Measurements from ENCODE around the gene DPYSL5. TPM values are rescaled to one million over a fixed set of nuclear protein-coding genes. Genes with fewer than 3 reads are reported as not detected.

The DPYSL5 gene
- total and polyA plus RNA-seq, 2 donors (not counting 1 experiment from before 2014, with no cell fraction given) = not detected

- DNase-seq (ENCODE audit: low read depth in 2 of 2) = peak in 1 of 2 donors; percentile 79
- peaks cover 6% of the 10 kb centered on the region for H3K4me1 ChIP-seq (ENCODE audit: control insufficient read depth, extremely low read depth, insufficient read depth, low read length)
- H3K27me3 ChIP-seq (ENCODE audit: control insufficient read depth, insufficient read depth, low read length) = peaks cover 17% of the 10 kb centered on the region
- no peak for TF ChIP-seq CTCF (conservative IDR thresholded peaks at IDR 0.05 in 1 of 2, IDR thresholded peaks at IDR 0.05 in 1 of 2; ENCODE audit: low read depth in 1 of 2, low read length in 2 of 2)
- TF ChIP-seq EZH2 (IDR thresholded peaks at IDR 0.05; ENCODE audit: low read length, missing control alignments) = no peak
- no peak overlapping the region for H3K4me3 ChIP-seq (replicated peaks in 1 of 4; ENCODE audit: control extremely low read depth in 1 of 4, insufficient read depth in 1 of 4, low read depth in 3 of 4, low read length in 4 of 4)
- H3K36me3 ChIP-seq (ENCODE audit: control insufficient read depth, insufficient read depth, low read length) = no peaks in the 10 kb centered on the region
- H3K4me2 ChIP-seq (ENCODE audit: extremely low read depth, insufficient read depth, low read length) = no peak overlapping the region
- H3K9me3 ChIP-seq (ENCODE audit: control insufficient read depth, insufficient read depth, low read depth, low read length) = no peaks in the 10 kb centered on the region
- no peaks in the 10 kb centered on the region for H3K79me2 ChIP-seq (ENCODE audit: control insufficient read depth, insufficient read depth, low read length)
- H3K27ac ChIP-seq (ENCODE audit: insufficient read depth, low read length) = no peak overlapping the region
- H3K9ac ChIP-seq (ENCODE audit: insufficient read depth, low read length) = no peak overlapping the region
- no peaks in the 10 kb centered on the region for H4K20me1 ChIP-seq (ENCODE audit: control insufficient read depth, extremely low read depth, insufficient read depth, low read length)
- no peak overlapping the region for H2AFZ ChIP-seq (ENCODE audit: low read length)
Measured at GRCh38 chr2:26969077-26969844, 121.3 kb downstream of the DPYSL5 start.

GRCh38 chr2:26970244-26970927 is 122.5 kb downstream of the DPYSL5 start, which contains the start of gene MAPRE3:
Gene MAPRE3, plus strand, starts transcription at chr2:26970637. Its CDS starts 51,582 bp downstream, at chr2:27022219.
- Histone ChIP-seq H3K79me2 (ENCODE audit: control insufficient read depth, insufficient read depth, low read length) (no peaks in the 10 kb centered on the region), H3K9ac (ENCODE audit: insufficient read depth, low read length) (peak within 1 kb of the TSS; percentile 74), H4K20me1 (ENCODE audit: control insufficient read depth, extremely low read depth, insufficient read depth, low read length) (no peaks in the 10 kb centered on the region), H3K27ac (ENCODE audit: insufficient read depth, low read length) (peak within 1 kb of the TSS; percentile 82), H3K4me3 (replicated peaks in 1 of 4; ENCODE audit: control extremely low read depth in 1 of 4, insufficient read depth in 1 of 4, low read depth in 3 of 4, low read length in 4 of 4) (peak within 1 kb of the TSS; percentile 64 to 91 (median 85)), H3K36me3 (ENCODE audit: control insufficient read depth, insufficient read depth, low read length) (no peaks in the 10 kb centered on the region), H3K27me3 (ENCODE audit: control insufficient read depth, insufficient read depth, low read length) (peaks cover 17% of the 10 kb centered on the region), H3K4me2 (ENCODE audit: extremely low read depth, insufficient read depth, low read length) (peak within 1 kb of the TSS; percentile 99), H3K9me3 (ENCODE audit: control insufficient read depth, insufficient read depth, low read depth, low read length) (no peaks in the 10 kb centered on the region), H3K4me1 (ENCODE audit: control insufficient read depth, extremely low read depth, insufficient read depth, low read length) (peaks cover 6% of the 10 kb centered on the region), H2AFZ (ENCODE audit: low read length) (peak within 1 kb of the TSS; percentile 93)
- peak; percentile 53 to 69 for DNase-seq (ENCODE audit: low read depth in 2 of 2)
- no peak for TF ChIP-seq EZH2 (IDR thresholded peaks at IDR 0.05; ENCODE audit: low read length, missing control alignments)
- no peak for TF ChIP-seq CTCF (conservative IDR thresholded peaks at IDR 0.05 in 1 of 2, IDR thresholded peaks at IDR 0.05 in 1 of 2; ENCODE audit: low read depth in 1 of 2, low read length in 2 of 2)

GRCh38 chr2:26970928-26971627 is 123.1 kb downstream of the DPYSL5 start:
- DNase-seq (ENCODE audit: low read depth in 2 of 2) = peak; percentile 19 to 34
- Histone ChIP-seq H3K9me3 (ENCODE audit: control insufficient read depth, insufficient read depth, low read depth, low read length) (no peaks in the 10 kb centered on the region), H3K4me1 (ENCODE audit: control insufficient read depth, extremely low read depth, insufficient read depth, low read length) (peaks cover 6% of the 10 kb centered on the region), H3K27ac (ENCODE audit: insufficient read depth, low read length) (peak overlapping the region; percentile 40), H3K9ac (ENCODE audit: insufficient read depth, low read length) (peak overlapping the region; percentile 74), H4K20me1 (ENCODE audit: control insufficient read depth, extremely low read depth, insufficient read depth, low read length) (no peaks in the 10 kb centered on the region), H3K79me2 (ENCODE audit: control insufficient read depth, insufficient read depth, low read length) (no peaks in the 10 kb centered on the region), H3K4me3 (replicated peaks in 1 of 4; ENCODE audit: control extremely low read depth in 1 of 4, insufficient read depth in 1 of 4, low read depth in 3 of 4, low read length in 4 of 4) (peak overlapping the region; percentile 60 to 91 (median 85)), H2AFZ (ENCODE audit: low read length) (peak overlapping the region; percentile 69), H3K4me2 (ENCODE audit: extremely low read depth, insufficient read depth, low read length) (peak overlapping the region; percentile 97), H3K36me3 (ENCODE audit: control insufficient read depth, insufficient read depth, low read length) (no peaks in the 10 kb centered on the region), H3K27me3 (ENCODE audit: control insufficient read depth, insufficient read depth, low read length) (peaks cover 17% of the 10 kb centered on the region)
- TF ChIP-seq CTCF (conservative IDR thresholded peaks at IDR 0.05 in 1 of 2, IDR thresholded peaks at IDR 0.05 in 1 of 2; ENCODE audit: low read depth in 1 of 2, low read length in 2 of 2) = no peak
- no peak for TF ChIP-seq EZH2 (IDR thresholded peaks at IDR 0.05; ENCODE audit: low read length, missing control alignments)
